B cell (primary cell): ENCODE measurements around the gene SMIM21. TPM values are rescaled to one million over a fixed set of nuclear protein-coding genes. Genes with fewer than 3 reads are reported as not detected.

Source experiments
- ATAC-seq: fragments of 200-7000 bp; cut with Tn5 transposase; one replicate; pipeline ENCODE4 v1.10.0; 2021; ENCODE audit warnings: low read depth, mild to moderate bottlenecking, moderate number of reproducible peaks, moderate library complexity
- CTCF ChIA-PET: fragments of 350-600 bp; sonication (Branson Sonifier 250); formaldehyde crosslinking; loops from one replicate; lab custom pipeline; 2021; ENCODE audit warnings: antibody characterized with exemption, inconsistent platforms; lab: Charles Lee
- POLR2A ChIA-PET: fragments of 350-600 bp; sonication (Branson Sonifier 250); formaldehyde crosslinking; loops from one replicate; lab custom pipeline; 2021; ENCODE audit warnings: antibody characterized with exemption; lab: Charles Lee
- DNase-seq: peaks from one replicate; pipeline ENCODE4 v3.0.0; 2013
- H2AFZ ChIP-seq: 2 replicates; pipeline ENCODE4 v1.6.1; 2012; ENCODE audit warnings: mild to moderate bottlenecking, low read depth, low read length; ENCODE audit not compliant: insufficient read depth, poor library complexity, severe bottlenecking
- H3K27ac ChIP-seq, 2 donors: 1 replicate in 1 of 2; 2 replicates in 1 of 2; pipeline ENCODE4 v1.5.1; 2012 to 2013; ENCODE audit warnings: low read length in 2 of 2, mild to moderate bottlenecking in 2 of 2, moderate library complexity in 1 of 2
- H3K27me3 ChIP-seq, 4 experiments: fragments of 200-600 bp in 1 of 4; sonication (generic) in 1 of 4; replicated peaks in 1 of 4; 1 replicate in 2 of 4; 2 replicates in 2 of 4; pipeline versions ENCODE4 v1.6.1 to v1.7.0; 2013 to 2016; ENCODE audit warnings: low read length in 3 of 4, mild to moderate bottlenecking in 2 of 4, mixed read lengths in 1 of 4, moderate library complexity in 1 of 4; ENCODE audit not compliant: insufficient read depth in 4 of 4, control insufficient read depth in 3 of 4; ENCODE audit errors: control extremely low read depth in 1 of 4
- H3K36me3 ChIP-seq, 2 experiments: replicated peaks in 1 of 2; 1 replicate in 1 of 2; 2 replicates in 1 of 2; pipeline versions ENCODE4 v1.6.1 to v1.7.1; 2013; ENCODE audit warnings: low read length in 1 of 2; ENCODE audit not compliant: insufficient read depth in 2 of 2, control insufficient read depth in 1 of 2; ENCODE audit errors: control extremely low read depth in 1 of 2, extremely low read depth in 1 of 2
- H3K4me1 ChIP-seq, 2 donors: fragments of 200-600 bp in 1 of 2; sonication (generic) in 1 of 2; 1 replicate in 1 of 2; 2 replicates in 1 of 2; pipeline versions ENCODE4 v1.5.1 to v1.6.1; 2013 to 2017; ENCODE audit warnings: low read length in 2 of 2; ENCODE audit not compliant: control insufficient read depth in 2 of 2, insufficient read depth in 2 of 2
- H3K4me2 ChIP-seq: replicated peaks from 2 replicates; pipeline ENCODE3; 2012; ENCODE audit warnings: mild to moderate bottlenecking, low read depth, low read length; ENCODE audit not compliant: poor library complexity, severe bottlenecking
- H3K4me3 ChIP-seq, 5 experiments: fragments of 200-600 bp in 1 of 5; sonication (generic) in 1 of 5; 1 replicate in 3 of 5; 2 replicates in 2 of 5; pipeline versions ENCODE4 v1.5.1 to v1.7.0; 2011 to 2016; ENCODE audit warnings: low read length in 4 of 5, mild to moderate bottlenecking in 4 of 5, low read depth in 2 of 5, control low read depth in 1 of 5, moderate library complexity in 1 of 5; ENCODE audit not compliant: insufficient read depth in 1 of 5; ENCODE audit errors: control extremely low read depth in 1 of 5, extremely low read depth in 1 of 5
- H3K79me2 ChIP-seq: fragments of 200-600 bp; sonication (generic); one replicate; pipeline ENCODE4 v1.6.0; 2016; ENCODE audit warnings: low read length; ENCODE audit not compliant: control insufficient read depth, insufficient read depth
- H3K9ac ChIP-seq: fragments of 200-600 bp; sonication (generic); 2 replicates; pipeline ENCODE4 v1.6.1; 2017; ENCODE audit warnings: mild to moderate bottlenecking, low read length, moderate library complexity
- H3K9me3 ChIP-seq, 3 donors: one replicate each; pipeline versions ENCODE4 v1.6.1 to v1.7.1; 2013; ENCODE audit warnings: low read length in 2 of 3; ENCODE audit not compliant: control insufficient read depth in 2 of 3, insufficient read depth in 1 of 3; ENCODE audit errors: control extremely low read depth in 1 of 3
- H4K20me1 ChIP-seq: 2 replicates; pipeline ENCODE4 v1.6.0; 2012; ENCODE audit warnings: mild to moderate bottlenecking, low read length; ENCODE audit not compliant: insufficient read depth, control insufficient read depth, poor library complexity, severe bottlenecking
- H3K27ac Mint-ChIP-seq: one replicate; pipeline ENCODE4 v1.8.0; 2021; ENCODE audit warnings: mixed read lengths
- H3K27me3 Mint-ChIP-seq: one replicate; pipeline ENCODE4 v1.8.0; 2021; ENCODE audit warnings: mixed read lengths
- H3K4me1 Mint-ChIP-seq: one replicate; pipeline ENCODE4 v1.8.0; 2021; ENCODE audit warnings: mixed read lengths
- H3K4me3 Mint-ChIP-seq: one replicate; pipeline ENCODE4 v1.8.0; 2021; ENCODE audit warnings: mixed read lengths
- H3K9me3 Mint-ChIP-seq: one replicate; pipeline ENCODE4 v1.8.0; 2022; ENCODE audit warnings: mixed read lengths; ENCODE audit not compliant: insufficient read depth
- CTCF ChIP-seq: fragments of 200-600 bp; IDR thresholded peaks from one replicate; pipeline ENCODE4 v1.8.0; 2022; ENCODE audit warnings: antibody characterized with exemption, mild to moderate bottlenecking
- EZH2 ChIP-seq: IDR thresholded peaks from 2 replicates; pipeline ENCODE4 v1.6.1; 2012; ENCODE audit warnings: borderline replicate concordance, low read depth, mild to moderate bottlenecking, moderate library complexity, low read length; ENCODE audit not compliant: insufficient read depth, poor library complexity, severe bottlenecking
- WGBS: methylation state at CpG from one replicate; pipeline ENCODE4 v1.1.5; 2013; ENCODE audit warnings: missing lambda C conversion rate; ENCODE audit not compliant: insufficient coverage; 5-methylcytosine and 5-hydroxymethylcytosine counted together
- intact Hi-C: fragments of 100-400 bp; cut with micrococcal nuclease; formaldehyde crosslinking; loops from one replicate; pipeline ENCODE4 v1.10.0; 2022
- polyA plus RNA-seq: library from polyadenylated mRNA; depleted of rRNA; stranded (reverse); fragments of >200 nt; gene quantifications from 2 replicates; pipeline ENCODE4 v1.2.3, GENCODE V29; 2012
- total RNA-seq, 2 donors: library from RNA; stranded (reverse); fragments of 120-200 nt in 1 of 2; gene quantifications; 1 replicate in 1 of 2; 2 replicates in 1 of 2; pipeline versions ENCODE4 v1.2.3 to v1.2.4, GENCODE V29; 2013 to 2022

The SMIM21 gene
- total and polyA plus RNA-seq, 2 donors (not counting 1 experiment from before 2014, with no cell fraction given) = not detected

GRCh38 chr18:75433098-75433497 is 5.6 kb upstream of the SMIM21 start:
- Mint-ChIP-seq H3K27me3 (peaks cover 9% of the 10 kb centered on the region), H3K27ac (no peak overlapping the region), H3K9me3 (no peaks in the 10 kb centered on the region), H3K4me3 (no peak overlapping the region), H3K4me1 (no peaks in the 10 kb centered on the region)
- no peak for TF ChIP-seq EZH2
- no peak for TF ChIP-seq CTCF
- H4K20me1 ChIP-seq = no peaks in the 10 kb centered on the region
- no peak overlapping the region for H3K4me2 ChIP-seq
- no peaks in the 10 kb centered on the region for H3K79me2 ChIP-seq
- H3K9ac ChIP-seq = no peak overlapping the region
- peaks cover 0 to 6% (median 2%) of the 10 kb centered on the region in 4 experiments for H3K27me3 ChIP-seq
- H3K36me3 ChIP-seq = no peaks in the 10 kb centered on the region
- H2AFZ ChIP-seq = no peak overlapping the region
- POLR2A ChIA-PET = no interaction called here
- intact Hi-C loops = no loop called here
- no peaks in the 10 kb centered on the region for H3K9me3 ChIP-seq
- no peak for ATAC-seq
- no peak overlapping the region for H3K27ac ChIP-seq
- CTCF ChIA-PET = no interaction called here
- 90% methylated on average over 6 of the region's 8 CpGs for WGBS
- DNase-seq = no peak
- no peaks in the 10 kb centered on the region for H3K4me1 ChIP-seq
- H3K4me3 ChIP-seq = no peak overlapping the region

GRCh38 chr18:75429975-75430374 is 2.5 kb upstream of the SMIM21 start:
- intact Hi-C loops = no loop called here
- 100% methylated on average over 7 of the region's 9 CpGs for WGBS
- H3K4me1 ChIP-seq = no peaks in the 10 kb centered on the region

More at GRCh38 chr18:75429975-75430374, 2.5 kb upstream of the SMIM21 start:
- Histone ChIP-seq H3K27ac (no peak overlapping the region), H3K36me3 (no peaks in the 10 kb centered on the region), H3K79me2 (no peaks in the 10 kb centered on the region), H2AFZ (no peak overlapping the region), H3K4me3 (no peak overlapping the region), H3K4me2 (no peak overlapping the region), H3K27me3 (peaks cover 0 to 6% (median 2%) of the 10 kb centered on the region in 4 experiments), H4K20me1 (no peaks in the 10 kb centered on the region), H3K9ac (no peak overlapping the region), H3K9me3 (no peaks in the 10 kb centered on the region)
- no peak overlapping the region for H3K27ac Mint-ChIP-seq
- no peaks in the 10 kb centered on the region for H3K9me3 Mint-ChIP-seq
- peaks cover 9% of the 10 kb centered on the region for H3K27me3 Mint-ChIP-seq
- no peak overlapping the region for H3K4me3 Mint-ChIP-seq
- no peak for ATAC-seq
- POLR2A ChIA-PET = no interaction called here
- CTCF ChIA-PET = no interaction called here
- no peak for TF ChIP-seq CTCF
- no peak for DNase-seq
- no peaks in the 10 kb centered on the region for H3K4me1 Mint-ChIP-seq
